GM19239 (cell line): Measurements from ENCODE around the gene KCTD1.

Experiments
- DNase-seq: peaks from one replicate; pipeline ENCODE4 v3.0.0; 2011; ENCODE audit warnings: low spot score; ENCODE audit not compliant: insufficient read length
- FAIRE-seq: peaks from 2 replicates; lab custom pipeline; 2011; peaks lifted over from hg19 to GRCh38; lab: Jason Lieb, UNC

KCTD1 gene

GRCh38 chr18:26526128-26526965, 22.0 kb downstream of the KCTD1 start:
- DNase-seq (no peak), FAIRE-seq (no peak)

GRCh38 chr18:26524504-26525351, 23.6 kb downstream of the KCTD1 start:
- DNase-seq (no peak), FAIRE-seq (no peak)

GRCh38 chr18:26524002-26524401, 24.4 kb downstream of the KCTD1 start:
- no peak for FAIRE-seq
- no peak for DNase-seq

- no peak for FAIRE-seq
- DNase-seq, result no peak
Measured at GRCh38 chr18:26521617-26522016, 26.7 kb downstream of the KCTD1 start.

GRCh38 chr18:26520974-26521373, 27.4 kb downstream of the KCTD1 start:
- no peak for DNase-seq
- FAIRE-seq, result no peak

GRCh38 chr18:26519114-26519513, 29.2 kb downstream of the KCTD1 start:
- DNase-seq (no peak), FAIRE-seq (no peak)

- FAIRE-seq (no peak), DNase-seq (no peak)
Measured at GRCh38 chr18:26516964-26517363, 31.4 kb downstream of the KCTD1 start.

- no peak for FAIRE-seq
Measured at GRCh38 chr18:26515643-26516487, 32.5 kb downstream of the KCTD1 start.

GRCh38 chr18:26511339-26512071, 36.8 kb downstream of the KCTD1 start:
- DNase-seq (no peak), FAIRE-seq (no peak)

More at GRCh38 chr18:26515643-26516487, 32.5 kb downstream of the KCTD1 start:
- no peak for DNase-seq

- no peak for DNase-seq
- FAIRE-seq, result no peak
Measured at GRCh38 chr18:26510337-26510736, 38.0 kb downstream of the KCTD1 start.

GRCh38 chr18:26506012-26506411, 42.3 kb downstream of the KCTD1 start:
- no peak for DNase-seq
- FAIRE-seq, result no peak

- FAIRE-seq, result no peak
Measured at GRCh38 chr18:26504831-26505230, 43.5 kb downstream of the KCTD1 start.

GRCh38 chr18:26503382-26503781, 45.0 kb downstream of the KCTD1 start:
- DNase-seq (no peak), FAIRE-seq (no peak)

More at GRCh38 chr18:26504831-26505230, 43.5 kb downstream of the KCTD1 start:
- no peak for DNase-seq

GRCh38 chr18:26502823-26503222, 45.5 kb downstream of the KCTD1 start:
- no peak for FAIRE-seq

GRCh38 chr18:26497866-26498265, 50.5 kb downstream of the KCTD1 start:
- DNase-seq, result no peak
- FAIRE-seq, result no peak

More at GRCh38 chr18:26502823-26503222, 45.5 kb downstream of the KCTD1 start:
- no peak for DNase-seq

- FAIRE-seq (no peak), DNase-seq (no peak)
Measured at GRCh38 chr18:26496528-26496927, 51.8 kb downstream of the KCTD1 start.

GRCh38 chr18:26495287-26495686, 53.1 kb downstream of the KCTD1 start:
- DNase-seq (no peak), FAIRE-seq (no peak)

- no peak for FAIRE-seq
- DNase-seq, result no peak
Measured at GRCh38 chr18:26493021-26493420, 55.3 kb downstream of the KCTD1 start.

GRCh38 chr18:26491194-26491816, 57.0 kb downstream of the KCTD1 start:
- no peak for FAIRE-seq
- DNase-seq, result no peak
